Measurements from ENCODE around the gene AFF1. TPM values are rescaled to one million over a fixed set of nuclear protein-coding genes. Genes with fewer than 3 reads are reported as not detected.

AFF1 gene, protein sequence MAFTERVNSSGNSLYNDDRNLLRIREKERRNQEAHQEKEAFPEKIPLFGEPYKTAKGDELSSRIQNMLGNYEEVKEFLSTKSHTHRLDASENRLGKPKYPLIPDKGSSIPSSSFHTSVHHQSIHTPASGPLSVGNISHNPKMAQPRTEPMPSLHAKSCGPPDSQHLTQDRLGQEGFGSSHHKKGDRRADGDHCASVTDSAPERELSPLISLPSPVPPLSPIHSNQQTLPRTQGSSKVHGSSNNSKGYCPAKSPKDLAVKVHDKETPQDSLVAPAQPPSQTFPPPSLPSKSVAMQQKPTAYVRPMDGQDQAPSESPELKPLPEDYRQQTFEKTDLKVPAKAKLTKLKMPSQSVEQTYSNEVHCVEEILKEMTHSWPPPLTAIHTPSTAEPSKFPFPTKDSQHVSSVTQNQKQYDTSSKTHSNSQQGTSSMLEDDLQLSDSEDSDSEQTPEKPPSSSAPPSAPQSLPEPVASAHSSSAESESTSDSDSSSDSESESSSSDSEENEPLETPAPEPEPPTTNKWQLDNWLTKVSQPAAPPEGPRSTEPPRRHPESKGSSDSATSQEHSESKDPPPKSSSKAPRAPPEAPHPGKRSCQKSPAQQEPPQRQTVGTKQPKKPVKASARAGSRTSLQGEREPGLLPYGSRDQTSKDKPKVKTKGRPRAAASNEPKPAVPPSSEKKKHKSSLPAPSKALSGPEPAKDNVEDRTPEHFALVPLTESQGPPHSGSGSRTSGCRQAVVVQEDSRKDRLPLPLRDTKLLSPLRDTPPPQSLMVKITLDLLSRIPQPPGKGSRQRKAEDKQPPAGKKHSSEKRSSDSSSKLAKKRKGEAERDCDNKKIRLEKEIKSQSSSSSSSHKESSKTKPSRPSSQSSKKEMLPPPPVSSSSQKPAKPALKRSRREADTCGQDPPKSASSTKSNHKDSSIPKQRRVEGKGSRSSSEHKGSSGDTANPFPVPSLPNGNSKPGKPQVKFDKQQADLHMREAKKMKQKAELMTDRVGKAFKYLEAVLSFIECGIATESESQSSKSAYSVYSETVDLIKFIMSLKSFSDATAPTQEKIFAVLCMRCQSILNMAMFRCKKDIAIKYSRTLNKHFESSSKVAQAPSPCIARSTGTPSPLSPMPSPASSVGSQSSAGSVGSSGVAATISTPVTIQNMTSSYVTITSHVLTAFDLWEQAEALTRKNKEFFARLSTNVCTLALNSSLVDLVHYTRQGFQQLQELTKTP
- 11.0 and 19.1 TPM in 2 replicates for total RNA-seq

DNA sequence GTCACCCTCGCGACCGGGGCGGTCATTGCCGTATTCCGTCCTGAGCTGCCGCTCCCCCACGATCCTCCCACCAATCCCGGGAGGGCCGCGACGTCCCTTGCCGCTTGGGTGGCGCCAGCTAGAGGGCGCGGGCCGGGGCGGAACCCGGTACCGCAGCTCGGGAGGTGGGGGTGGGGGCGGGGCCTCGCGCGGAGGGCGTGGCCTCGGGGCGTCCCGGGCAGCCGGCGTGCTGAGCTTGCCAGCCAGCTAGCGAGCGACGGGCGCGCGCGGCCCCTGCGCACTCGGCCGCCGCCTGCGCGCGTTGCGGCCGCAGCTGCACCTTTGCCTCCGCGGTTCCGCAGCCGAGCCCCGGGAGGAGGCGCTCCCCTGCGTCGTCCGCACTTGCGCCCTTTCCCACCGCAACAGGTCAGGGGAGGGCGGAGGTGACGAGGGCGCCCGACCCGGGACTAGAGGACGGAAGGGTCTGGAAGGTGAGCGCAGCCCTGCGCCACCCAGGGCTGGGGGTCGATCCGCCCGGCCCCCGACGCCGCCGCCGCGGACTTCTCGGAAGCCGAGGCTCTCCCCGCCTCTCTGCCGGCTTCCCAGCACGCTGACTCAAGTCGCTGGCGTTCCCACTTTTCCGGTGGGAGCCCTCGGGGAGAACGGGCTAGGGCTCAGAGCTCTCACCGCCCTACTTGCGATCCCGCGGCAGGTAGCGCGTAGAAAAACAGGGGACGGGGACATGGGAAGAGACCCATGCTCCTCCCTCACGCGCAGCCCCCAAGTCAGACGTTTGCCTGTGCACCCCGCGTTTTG lies at the start of gene AFF1:
Gene AFF1 (plus strand): TSS at position 241 of the 795 bp plus-strand sequence. CDS start 13,523 bp downstream, outside the sequence.

DNA sequence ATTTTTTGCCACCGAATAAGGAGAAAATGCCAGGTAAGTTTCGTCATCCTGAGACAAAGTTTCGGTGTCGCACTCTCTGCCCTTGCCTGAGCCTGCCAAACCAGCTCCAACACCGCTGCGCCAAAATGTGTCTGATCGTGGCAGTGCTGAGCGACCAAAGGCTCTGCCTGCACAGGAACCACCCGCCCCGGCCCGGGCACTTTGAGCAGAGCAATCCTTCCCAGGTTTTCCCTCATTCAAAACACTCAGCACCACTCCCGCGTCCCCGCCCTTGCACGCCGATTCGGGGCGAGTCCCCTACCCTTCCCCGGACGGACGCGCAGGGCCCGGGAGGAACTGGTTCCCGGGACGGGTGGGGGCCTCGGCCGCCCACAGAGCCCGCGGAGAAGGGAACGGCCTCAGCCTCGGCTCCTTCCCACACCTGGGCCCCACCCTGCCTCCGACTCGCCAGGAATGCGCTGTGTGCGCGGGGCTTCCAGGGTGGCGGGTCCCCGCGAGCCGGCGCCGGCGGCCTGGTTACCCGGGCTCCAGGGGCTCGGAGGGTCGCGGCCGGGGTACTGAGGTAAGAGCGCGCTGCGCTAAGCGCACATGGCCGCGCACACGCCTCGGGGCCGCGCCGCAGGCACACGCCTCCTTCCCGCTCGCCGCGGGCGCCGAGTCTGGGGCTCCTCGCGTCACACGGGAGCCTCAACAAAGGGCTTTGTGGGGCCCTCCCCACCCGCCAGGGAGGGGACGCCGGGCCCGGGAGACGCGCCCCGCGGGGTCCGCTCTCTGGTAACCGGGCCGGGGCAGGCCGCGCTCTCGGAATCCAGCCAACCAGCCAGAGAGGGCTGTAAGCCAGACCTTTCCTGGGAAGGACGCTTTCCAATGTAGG lies 42.8 kb upstream of the AFF1 start, which contains the start of gene C4orf36:
Gene C4orf36 (minus strand): TSS at position 661 of the 874 bp plus-strand sequence. CDS start 902 bp downstream, outside the sequence.

Other genes with a start within 250 kb of the AFF1 start
- gene SLC10A6, start 85.6 kb upstream of the AFF1 start, total RNA-seq = not detected in 2 replicates
- gene C4orf36, start 42.6 kb upstream of the AFF1 start, total RNA-seq = 0.42 TPM in 1 of 2 replicates, not detected in the other

Measured in smooth muscle cell of the umbilical artery (primary cell).